ENCODE data around the gene ZNF579. TPM values are rescaled to one million over a fixed set of nuclear protein-coding genes. Genes with fewer than 3 reads are reported as not detected.

Gene ZNF579
- total RNA-seq, 1 donor from 2014 or later, result 58.0 TPM

- H4K20me1 ChIP-seq (ENCODE audit: insufficient read depth, low read length), result peaks cover 23% of the 10 kb centered on the region
- no peak for FAIRE-seq
- peaks cover 8% of the 10 kb centered on the region for H3K4me1 Mint-ChIP-seq (ENCODE audit: low read depth, unreplicated experiment)
These were observed 35.8 kb upstream of the ZNF579 start for GRCh38 chr19:55616395-55616875.

GRCh38 chr19:55615543-55616394 lies 35.1 kb upstream of the ZNF579 start:
- H3K9me3 Mint-ChIP-seq (ENCODE audit: unreplicated experiment), result no peaks in the 10 kb centered on the region
- no peak overlapping the region for H3K27ac Mint-ChIP-seq (ENCODE audit: unreplicated experiment)
- H3K9me3 ChIP-seq (ENCODE audit: insufficient read depth, low read depth, low read length), result no peaks in the 10 kb centered on the region
- peaks cover 8% of the 10 kb centered on the region for H3K36me3 Mint-ChIP-seq (ENCODE audit: low read depth, unreplicated experiment)
- peaks cover 5% of the 10 kb centered on the region for H3K4me1 Mint-ChIP-seq (ENCODE audit: low read depth, unreplicated experiment)
- TF ChIP-seq CTCF (IDR thresholded peaks at IDR 0.05; ENCODE audit: insufficient read depth, low read depth, low read length) (no peak), EZH2 (IDR thresholded peaks at IDR 0.05; ENCODE audit: insufficient read depth, low read length) (no peak)
- H3K4me3 Mint-ChIP-seq (ENCODE audit: unreplicated experiment), result no peak overlapping the region
- no peak overlapping the region for H3K4me3 ChIP-seq (ENCODE audit: insufficient read depth, low read depth, low read length)
- H3K27ac ChIP-seq (ENCODE audit: low read depth, low read length), result no peak overlapping the region
- H3K4me1 ChIP-seq (ENCODE audit: insufficient read depth, low read length), result no peaks in the 10 kb centered on the region
- H2AFZ ChIP-seq (ENCODE audit: low read depth, low read length), result no peak overlapping the region
- H3K4me2 ChIP-seq (ENCODE audit: low read length), result no peak overlapping the region
- H4K20me1 ChIP-seq (ENCODE audit: insufficient read depth, low read length), result peaks cover 30% of the 10 kb centered on the region
- H3K9ac ChIP-seq (ENCODE audit: low read length), result no peak overlapping the region
- no peak for FAIRE-seq
- no peaks in the 10 kb centered on the region for H3K36me3 ChIP-seq (ENCODE audit: insufficient read depth, low read length)
- H3K27me3 Mint-ChIP-seq (ENCODE audit: low read depth, unreplicated experiment), result no peaks in the 10 kb centered on the region
- DNase-seq (ENCODE audit: low read depth), result no peak
- H3K27me3 ChIP-seq (ENCODE audit: insufficient read depth, low read length), result no peaks in the 10 kb centered on the region
- peaks cover 22% of the 10 kb centered on the region for H3K79me2 ChIP-seq (ENCODE audit: insufficient read depth, low read length)

More at GRCh38 chr19:55616395-55616875, 35.8 kb upstream of the ZNF579 start:
- Histone ChIP-seq H3K9me3 (ENCODE audit: insufficient read depth, low read depth, low read length) (no peaks in the 10 kb centered on the region), H3K4me3 (ENCODE audit: insufficient read depth, low read depth, low read length) (no peak overlapping the region), H3K4me1 (ENCODE audit: insufficient read depth, low read length) (no peaks in the 10 kb centered on the region), H2AFZ (ENCODE audit: low read depth, low read length) (no peak overlapping the region), H3K27me3 (ENCODE audit: insufficient read depth, low read length) (no peaks in the 10 kb centered on the region), H3K27ac (ENCODE audit: low read depth, low read length) (no peak overlapping the region), H3K4me2 (ENCODE audit: low read length) (no peak overlapping the region), H3K79me2 (ENCODE audit: insufficient read depth, low read length) (peaks cover 15% of the 10 kb centered on the region), H3K36me3 (ENCODE audit: insufficient read depth, low read length) (no peaks in the 10 kb centered on the region), H3K9ac (ENCODE audit: low read length) (no peak overlapping the region)
- Mint-ChIP-seq H3K36me3 (ENCODE audit: low read depth, unreplicated experiment) (peaks cover 6% of the 10 kb centered on the region), H3K4me3 (ENCODE audit: unreplicated experiment) (no peak overlapping the region), H3K27me3 (ENCODE audit: low read depth, unreplicated experiment) (no peaks in the 10 kb centered on the region), H3K9me3 (ENCODE audit: unreplicated experiment) (no peaks in the 10 kb centered on the region), H3K27ac (ENCODE audit: unreplicated experiment) (no peak overlapping the region)
- TF ChIP-seq EZH2 (IDR thresholded peaks at IDR 0.05; ENCODE audit: insufficient read depth, low read length), result no peak
- TF ChIP-seq CTCF (IDR thresholded peaks at IDR 0.05; ENCODE audit: insufficient read depth, low read depth, low read length), result no peak
- no peak for DNase-seq (ENCODE audit: low read depth)

All from astrocyte (in vitro differentiated cells and primary cell).